ENCODE results near the gene TREML4.
"Not testable (repeated sequence)": the region's sequence is repeated elsewhere in the genome, so short reads cannot be mapped to it uniquely, and the experiment has no call there.

The TREML4 gene

GRCh38 chr6:41222045-41222444 is 6.1 kb upstream of the TREML4 start:
- Mint-ChIP-seq H3K27ac (no peak overlapping the region), H3K9me3 (peaks cover 15% of the 10 kb centered on the region), H3K4me1 (peaks cover 4% of the 10 kb centered on the region), H3K4me3 (no peak overlapping the region), H3K36me3 (no peaks in the 10 kb centered on the region), H3K27me3 (peaks cover 37% of the 10 kb centered on the region)
- CTCF ChIA-PET = no interaction called here
- DNase-seq = no peak

- no peak overlapping the region for H3K4me3 Mint-ChIP-seq
- CTCF ChIA-PET = no interaction called here
- H3K36me3 Mint-ChIP-seq = no peaks in the 10 kb centered on the region
- peaks cover 15% of the 10 kb centered on the region for H3K9me3 Mint-ChIP-seq
- peaks cover 4% of the 10 kb centered on the region for H3K4me1 Mint-ChIP-seq
- DNase-seq = no peak
- H3K27ac Mint-ChIP-seq = no peak overlapping the region
- peaks cover 36% of the 10 kb centered on the region for H3K27me3 Mint-ChIP-seq
Observed at GRCh38 chr6:41222513-41222912, 5.6 kb upstream of the TREML4 start.

- Mint-ChIP-seq H3K9me3 (peaks cover 10% of the 10 kb centered on the region), H3K27me3 (peaks cover 58% of the 10 kb centered on the region), H3K27ac (no peak overlapping the region), H3K36me3 (no peaks in the 10 kb centered on the region), H3K4me1 (no peaks in the 10 kb centered on the region), H3K4me3 (no peak overlapping the region)
- DNase-seq = no peak
- CTCF ChIA-PET = no interaction called here
Observed at GRCh38 chr6:41224800-41225199, 3.3 kb upstream of the TREML4 start.

- Mint-ChIP-seq H3K36me3 (no peaks in the 10 kb centered on the region), H3K27ac (no peak overlapping the region), H3K9me3 (no peaks in the 10 kb centered on the region), H3K27me3 (peaks cover 67% of the 10 kb centered on the region), H3K4me1 (no peaks in the 10 kb centered on the region), H3K4me3 (no peak overlapping the region)
- DNase-seq = no peak
- CTCF ChIA-PET = no interaction called here
Observed at GRCh38 chr6:41226752-41227151, 1.4 kb upstream of the TREML4 start.

GRCh38 chr6:41228616-41229015 is 467 bp downstream of the TREML4 start:
- DNase-seq = no peak
- H3K4me1 Mint-ChIP-seq = no peaks in the 10 kb centered on the region
- no peak overlapping the region for H3K4me3 Mint-ChIP-seq
- CTCF ChIA-PET = no interaction called here
- H3K9me3 Mint-ChIP-seq = no peaks in the 10 kb centered on the region
- H3K36me3 Mint-ChIP-seq = no peaks in the 10 kb centered on the region
- H3K27ac Mint-ChIP-seq = no peak overlapping the region
- H3K27me3 Mint-ChIP-seq = peaks cover 61% of the 10 kb centered on the region

- Mint-ChIP-seq H3K4me1 (no peaks in the 10 kb centered on the region), H3K4me3 (no peak overlapping the region), H3K9me3 (no peaks in the 10 kb centered on the region), H3K27ac (no peak overlapping the region), H3K36me3 (no peaks in the 10 kb centered on the region), H3K27me3 (peaks cover 50% of the 10 kb centered on the region)
- CTCF ChIA-PET = no interaction called here
- DNase-seq = no peak
Observed at GRCh38 chr6:41229721-41230120, 1.6 kb downstream of the TREML4 start.

GRCh38 chr6:41231246-41231645 is 3.1 kb downstream of the TREML4 start:
- Mint-ChIP-seq H3K36me3 (no peaks in the 10 kb centered on the region), H3K4me3 (no peak overlapping the region), H3K27me3 (peaks cover 47% of the 10 kb centered on the region), H3K4me1 (no peaks in the 10 kb centered on the region), H3K27ac (no peak overlapping the region), H3K9me3 (no peaks in the 10 kb centered on the region)
- DNase-seq = no peak
- CTCF ChIA-PET = no interaction called here

GRCh38 chr6:41232667-41233066 is 4.5 kb downstream of the TREML4 start:
- Mint-ChIP-seq H3K4me1 (no peaks in the 10 kb centered on the region), H3K27ac (no peak overlapping the region), H3K4me3 (no peak overlapping the region), H3K9me3 (no peaks in the 10 kb centered on the region), H3K27me3 (peaks cover 50% of the 10 kb centered on the region), H3K36me3 (no peaks in the 10 kb centered on the region)
- CTCF ChIA-PET = no interaction called here
- no peak for DNase-seq

- Mint-ChIP-seq H3K27ac (no peak overlapping the region), H3K9me3 (no peaks in the 10 kb centered on the region), H3K36me3 (no peaks in the 10 kb centered on the region), H3K4me3 (no peak overlapping the region), H3K27me3 (peaks cover 37% of the 10 kb centered on the region), H3K4me1 (no peaks in the 10 kb centered on the region)
- DNase-seq = no peak
- CTCF ChIA-PET = no interaction called here
Observed at GRCh38 chr6:41236276-41236675, 8.1 kb downstream of the TREML4 start.

- H3K9me3 Mint-ChIP-seq = no peaks in the 10 kb centered on the region
- no peak overlapping the region for H3K4me3 Mint-ChIP-seq
- no peaks in the 10 kb centered on the region for H3K4me1 Mint-ChIP-seq
- H3K27ac Mint-ChIP-seq = no peak overlapping the region
- no peak for DNase-seq
- H3K36me3 Mint-ChIP-seq = no peaks in the 10 kb centered on the region
- CTCF ChIA-PET = no interaction called here
- H3K27me3 Mint-ChIP-seq = peaks cover 40% of the 10 kb centered on the region
Observed at GRCh38 chr6:41237128-41237527, 9.0 kb downstream of the TREML4 start.

- Mint-ChIP-seq H3K36me3 (no peaks in the 10 kb centered on the region), H3K27ac (no peak overlapping the region), H3K4me3 (no peak overlapping the region), H3K9me3 (no peaks in the 10 kb centered on the region), H3K4me1 (no peaks in the 10 kb centered on the region), H3K27me3 (peaks cover 52% of the 10 kb centered on the region)
- DNase-seq = no peak
- CTCF ChIA-PET = no interaction called here
Observed at GRCh38 chr6:41239467-41240159, 11.5 kb downstream of the TREML4 start.

GRCh38 chr6:41246529-41246928 is 18.4 kb downstream of the TREML4 start:
- CTCF ChIA-PET, H3K27ac Mint-ChIP-seq, DNase-seq, H3K9me3 Mint-ChIP-seq, H3K36me3 Mint-ChIP-seq, H3K4me3 Mint-ChIP-seq: not testable (repeated sequence)
- peaks cover 14% of the 10 kb centered on the region for H3K4me1 Mint-ChIP-seq
- peaks cover 26% of the 10 kb centered on the region for H3K27me3 Mint-ChIP-seq

GRCh38 chr6:41247288-41247865 is 19.2 kb downstream of the TREML4 start:
- CTCF ChIA-PET = no interaction called here
- Mint-ChIP-seq H3K4me1 (peaks cover 14% of the 10 kb centered on the region), H3K27me3 (peaks cover 26% of the 10 kb centered on the region), H3K9me3 (no peaks in the 10 kb centered on the region), H3K4me3 (no peak overlapping the region), H3K27ac (no peak overlapping the region), H3K36me3 (no peaks in the 10 kb centered on the region)
- no peak for DNase-seq

GRCh38 chr6:41247882-41248705 is 19.9 kb downstream of the TREML4 start:
- H3K27ac Mint-ChIP-seq = no peak overlapping the region
- CTCF ChIA-PET = interaction anchor here (0.8 kb wide), 1 partner anchor 71 kb away, joined by 3 read pairs; no protein-coding TSS in a partner anchor
- no peak for DNase-seq
- peaks cover 14% of the 10 kb centered on the region for H3K4me1 Mint-ChIP-seq
- H3K36me3 Mint-ChIP-seq = no peaks in the 10 kb centered on the region
- no peak overlapping the region for H3K4me3 Mint-ChIP-seq
- peaks cover 27% of the 10 kb centered on the region for H3K27me3 Mint-ChIP-seq
- no peaks in the 10 kb centered on the region for H3K9me3 Mint-ChIP-seq
